ENCODE measurements around the gene USH1G. TPM values are rescaled to one million over a fixed set of nuclear protein-coding genes. Genes with fewer than 3 reads are reported as not detected.

The USH1G gene
- total and polyA plus RNA-seq, 2 of the 13 experiments (the other 11 are each of a cell fraction or from before 2014, with no cell fraction given), result 0.04 TPM; not detected in 1

DNA sequence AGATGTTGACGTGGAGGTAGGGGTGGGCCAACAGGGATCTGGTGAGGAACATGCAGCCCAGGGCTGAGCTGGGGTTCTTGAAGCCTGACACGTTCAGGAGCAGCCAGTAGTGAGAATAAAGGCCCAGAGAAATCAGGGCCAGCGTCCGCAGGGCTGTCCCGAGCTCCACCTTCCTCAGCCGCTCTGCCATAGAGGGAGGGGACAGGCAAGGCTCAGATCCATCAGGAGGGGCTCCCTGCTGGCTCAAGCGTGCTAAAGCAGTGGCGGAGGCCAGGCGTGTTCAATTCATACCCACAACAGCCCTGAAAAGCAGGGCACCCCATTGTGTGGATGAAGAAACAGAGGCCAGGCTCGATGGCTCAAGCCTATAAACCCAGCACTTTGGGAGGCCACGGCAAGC is 42.0 kb downstream of the USH1G start:
- FAIRE-seq, result no peak

More for the DNA sequence above, 42.0 kb downstream of the USH1G start:
- intact Hi-C loops (cut with micrococcal nuclease; ENCODE audit: unreplicated experiment) (no loop called here), in situ Hi-C loops (cut with HindIII; ENCODE audit: extremely low pct_ligation_motif_present, low pct_unique_long_range_greater_than_20kb) (no loop called here)
- WGBS (ENCODE audit: low lambda C conversion rate), result 26% methylated on average over 11 of the region's 11 CpGs
- Histone ChIP-seq H3K36me3 (replicated peaks in 1 of 2; ENCODE audit: control insufficient read depth in 1 of 2, insufficient read depth in 2 of 2, low read length in 2 of 2) (no peaks in the 10 kb centered on the region), H2AFZ (ENCODE audit: low read length) (no peak overlapping the region), H4K20me1 (ENCODE audit: insufficient read depth, low read length) (no peaks in the 10 kb centered on the region), H3K27ac (ENCODE audit: extremely low read length, insufficient read depth, low read length) (no peak overlapping the region), H3K9me3 (ENCODE audit: low read length) (no peaks in the 10 kb centered on the region), H3K27me3 (ENCODE audit: control insufficient read depth in 1 of 2, insufficient read depth in 2 of 2, low read length in 2 of 2) (peaks cover 13 to 58% of the 10 kb centered on the region in 2 experiments; a peak in 4 of 5 replicates), H3K79me2 (ENCODE audit: insufficient read depth, low read length) (no peaks in the 10 kb centered on the region), H3K4me1 (ENCODE audit: insufficient read depth, low read length) (peaks cover 28% of the 10 kb centered on the region), H3K4me2 (ENCODE audit: low read depth, low read length) (no peak overlapping the region), H3K9ac (ENCODE audit: insufficient read depth, low read depth, low read length) (no peak overlapping the region), H3K4me3 (replicated peaks in 1 of 3; ENCODE audit: insufficient read depth in 1 of 3, low read depth in 2 of 3, low read length in 3 of 3) (no peak overlapping the region)
- POLR2A ChIA-PET, result interaction anchor here (2.8 kb wide), 1 partner anchor 8 kb away, joined by 17 read pairs; the partner anchor contains the start of gene FDXR
- ATAC-seq, result peak; percentile 16; the same call in 2 of the 3 replicates
- CTCF ChIA-PET (ENCODE audit: low intra/inter-chr PET ratio, low total read pairs), result no interaction called here
- no peak for DNase-seq (ENCODE audit: low spot score)
- TF ChIP-seq ZNF264 (CRISPR knock-in tag; IDR thresholded peaks at IDR 0.05), result no peak
- no peak for TF ChIP-seq SRY (CRISPR knock-in tag; IDR thresholded peaks at IDR 0.05)
- TF ChIP-seq NFE2 (CRISPR knock-in tag; IDR thresholded peaks at IDR 0.05), result no peak
- TF ChIP-seq, protein P1, sequence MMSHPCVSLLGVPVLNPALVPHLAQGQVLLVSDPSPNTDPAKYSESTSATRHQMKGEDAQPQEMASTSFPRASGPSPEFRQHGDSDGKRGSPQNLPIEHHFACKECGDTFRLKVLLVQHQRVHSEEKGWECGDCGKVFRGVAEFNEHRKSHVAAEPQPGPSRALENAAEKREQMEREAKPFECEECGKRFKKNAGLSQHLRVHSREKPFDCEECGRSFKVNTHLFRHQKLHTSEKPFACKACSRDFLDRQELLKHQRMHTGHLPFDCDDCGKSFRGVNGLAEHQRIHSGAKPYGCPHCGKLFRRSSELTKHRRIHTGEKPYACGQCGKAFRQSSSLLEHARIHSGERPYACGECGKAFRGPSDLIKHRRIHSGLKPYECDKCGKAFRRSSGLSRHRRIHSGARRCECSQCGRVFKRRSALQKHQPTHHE (CRISPR knock-in tag; IDR thresholded peaks at IDR 0.05; ENCODE audit: borderline replicate concordance), result no peak
- TF ChIP-seq, protein P2, sequence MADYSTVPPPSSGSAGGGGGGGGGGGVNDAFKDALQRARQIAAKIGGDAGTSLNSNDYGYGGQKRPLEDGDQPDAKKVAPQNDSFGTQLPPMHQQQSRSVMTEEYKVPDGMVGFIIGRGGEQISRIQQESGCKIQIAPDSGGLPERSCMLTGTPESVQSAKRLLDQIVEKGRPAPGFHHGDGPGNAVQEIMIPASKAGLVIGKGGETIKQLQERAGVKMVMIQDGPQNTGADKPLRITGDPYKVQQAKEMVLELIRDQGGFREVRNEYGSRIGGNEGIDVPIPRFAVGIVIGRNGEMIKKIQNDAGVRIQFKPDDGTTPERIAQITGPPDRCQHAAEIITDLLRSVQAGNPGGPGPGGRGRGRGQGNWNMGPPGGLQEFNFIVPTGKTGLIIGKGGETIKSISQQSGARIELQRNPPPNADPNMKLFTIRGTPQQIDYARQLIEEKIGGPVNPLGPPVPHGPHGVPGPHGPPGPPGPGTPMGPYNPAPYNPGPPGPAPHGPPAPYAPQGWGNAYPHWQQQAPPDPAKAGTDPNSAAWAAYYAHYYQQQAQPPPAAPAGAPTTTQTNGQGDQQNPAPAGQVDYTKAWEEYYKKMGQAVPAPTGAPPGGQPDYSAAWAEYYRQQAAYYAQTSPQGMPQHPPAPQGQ (CRISPR knock-in tag; IDR thresholded peaks at IDR 0.05; ENCODE audit: borderline replicate concordance), result no peak
- TF ChIP-seq ZNF790 (CRISPR knock-in tag; IDR thresholded peaks at IDR 0.05; ENCODE audit: borderline replicate concordance), result no peak
- TF ChIP-seq, protein P3, sequence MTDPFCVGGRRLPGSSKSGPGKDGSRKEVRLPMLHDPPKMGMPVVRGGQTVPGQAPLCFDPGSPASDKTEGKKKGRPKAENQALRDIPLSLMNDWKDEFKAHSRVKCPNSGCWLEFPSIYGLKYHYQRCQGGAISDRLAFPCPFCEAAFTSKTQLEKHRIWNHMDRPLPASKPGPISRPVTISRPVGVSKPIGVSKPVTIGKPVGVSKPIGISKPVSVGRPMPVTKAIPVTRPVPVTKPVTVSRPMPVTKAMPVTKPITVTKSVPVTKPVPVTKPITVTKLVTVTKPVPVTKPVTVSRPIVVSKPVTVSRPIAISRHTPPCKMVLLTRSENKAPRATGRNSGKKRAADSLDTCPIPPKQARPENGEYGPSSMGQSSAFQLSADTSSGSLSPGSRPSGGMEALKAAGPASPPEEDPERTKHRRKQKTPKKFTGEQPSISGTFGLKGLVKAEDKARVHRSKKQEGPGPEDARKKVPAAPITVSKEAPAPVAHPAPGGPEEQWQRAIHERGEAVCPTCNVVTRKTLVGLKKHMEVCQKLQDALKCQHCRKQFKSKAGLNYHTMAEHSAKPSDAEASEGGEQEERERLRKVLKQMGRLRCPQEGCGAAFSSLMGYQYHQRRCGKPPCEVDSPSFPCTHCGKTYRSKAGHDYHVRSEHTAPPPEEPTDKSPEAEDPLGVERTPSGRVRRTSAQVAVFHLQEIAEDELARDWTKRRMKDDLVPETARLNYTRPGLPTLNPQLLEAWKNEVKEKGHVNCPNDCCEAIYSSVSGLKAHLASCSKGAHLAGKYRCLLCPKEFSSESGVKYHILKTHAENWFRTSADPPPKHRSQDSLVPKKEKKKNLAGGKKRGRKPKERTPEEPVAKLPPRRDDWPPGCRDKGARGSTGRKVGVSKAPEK (CRISPR knock-in tag; IDR thresholded peaks at IDR 0.05; ENCODE audit: borderline replicate concordance), result no peak
- TF ChIP-seq MATR3 (CRISPR knock-in tag; IDR thresholded peaks at IDR 0.05), result no peak
- TF ChIP-seq BRD4 (CRISPR knock-in tag; IDR thresholded peaks at IDR 0.05), result no peak
- no peak for TF ChIP-seq PRPF4 (IDR thresholded peaks at IDR 0.05; ENCODE audit: low read depth, low read length, poor library complexity, severe bottlenecking)
- no TSS peak for BruUV-seq (replicated peaks)

Measured in HepG2 (cell line).